ENCODE measurements around the gene TMCO6. TPM values are rescaled to one million over a fixed set of nuclear protein-coding genes. Genes with fewer than 3 reads are reported as not detected.
A peak's percentile ranks its signal among the peaks of the same experiment; 100 is the strongest.

Gene TMCO6
- total and polyA plus RNA-seq, 9 of the 15 experiments (the other 6 are each of a cell fraction or from before 2014, with no cell fraction given): 3.4 to 46.4 (median 16.7) TPM

- BruUV-seq (replicated peaks): TSS peak; percentile 94
- TF ChIP-seq, protein P1, sequence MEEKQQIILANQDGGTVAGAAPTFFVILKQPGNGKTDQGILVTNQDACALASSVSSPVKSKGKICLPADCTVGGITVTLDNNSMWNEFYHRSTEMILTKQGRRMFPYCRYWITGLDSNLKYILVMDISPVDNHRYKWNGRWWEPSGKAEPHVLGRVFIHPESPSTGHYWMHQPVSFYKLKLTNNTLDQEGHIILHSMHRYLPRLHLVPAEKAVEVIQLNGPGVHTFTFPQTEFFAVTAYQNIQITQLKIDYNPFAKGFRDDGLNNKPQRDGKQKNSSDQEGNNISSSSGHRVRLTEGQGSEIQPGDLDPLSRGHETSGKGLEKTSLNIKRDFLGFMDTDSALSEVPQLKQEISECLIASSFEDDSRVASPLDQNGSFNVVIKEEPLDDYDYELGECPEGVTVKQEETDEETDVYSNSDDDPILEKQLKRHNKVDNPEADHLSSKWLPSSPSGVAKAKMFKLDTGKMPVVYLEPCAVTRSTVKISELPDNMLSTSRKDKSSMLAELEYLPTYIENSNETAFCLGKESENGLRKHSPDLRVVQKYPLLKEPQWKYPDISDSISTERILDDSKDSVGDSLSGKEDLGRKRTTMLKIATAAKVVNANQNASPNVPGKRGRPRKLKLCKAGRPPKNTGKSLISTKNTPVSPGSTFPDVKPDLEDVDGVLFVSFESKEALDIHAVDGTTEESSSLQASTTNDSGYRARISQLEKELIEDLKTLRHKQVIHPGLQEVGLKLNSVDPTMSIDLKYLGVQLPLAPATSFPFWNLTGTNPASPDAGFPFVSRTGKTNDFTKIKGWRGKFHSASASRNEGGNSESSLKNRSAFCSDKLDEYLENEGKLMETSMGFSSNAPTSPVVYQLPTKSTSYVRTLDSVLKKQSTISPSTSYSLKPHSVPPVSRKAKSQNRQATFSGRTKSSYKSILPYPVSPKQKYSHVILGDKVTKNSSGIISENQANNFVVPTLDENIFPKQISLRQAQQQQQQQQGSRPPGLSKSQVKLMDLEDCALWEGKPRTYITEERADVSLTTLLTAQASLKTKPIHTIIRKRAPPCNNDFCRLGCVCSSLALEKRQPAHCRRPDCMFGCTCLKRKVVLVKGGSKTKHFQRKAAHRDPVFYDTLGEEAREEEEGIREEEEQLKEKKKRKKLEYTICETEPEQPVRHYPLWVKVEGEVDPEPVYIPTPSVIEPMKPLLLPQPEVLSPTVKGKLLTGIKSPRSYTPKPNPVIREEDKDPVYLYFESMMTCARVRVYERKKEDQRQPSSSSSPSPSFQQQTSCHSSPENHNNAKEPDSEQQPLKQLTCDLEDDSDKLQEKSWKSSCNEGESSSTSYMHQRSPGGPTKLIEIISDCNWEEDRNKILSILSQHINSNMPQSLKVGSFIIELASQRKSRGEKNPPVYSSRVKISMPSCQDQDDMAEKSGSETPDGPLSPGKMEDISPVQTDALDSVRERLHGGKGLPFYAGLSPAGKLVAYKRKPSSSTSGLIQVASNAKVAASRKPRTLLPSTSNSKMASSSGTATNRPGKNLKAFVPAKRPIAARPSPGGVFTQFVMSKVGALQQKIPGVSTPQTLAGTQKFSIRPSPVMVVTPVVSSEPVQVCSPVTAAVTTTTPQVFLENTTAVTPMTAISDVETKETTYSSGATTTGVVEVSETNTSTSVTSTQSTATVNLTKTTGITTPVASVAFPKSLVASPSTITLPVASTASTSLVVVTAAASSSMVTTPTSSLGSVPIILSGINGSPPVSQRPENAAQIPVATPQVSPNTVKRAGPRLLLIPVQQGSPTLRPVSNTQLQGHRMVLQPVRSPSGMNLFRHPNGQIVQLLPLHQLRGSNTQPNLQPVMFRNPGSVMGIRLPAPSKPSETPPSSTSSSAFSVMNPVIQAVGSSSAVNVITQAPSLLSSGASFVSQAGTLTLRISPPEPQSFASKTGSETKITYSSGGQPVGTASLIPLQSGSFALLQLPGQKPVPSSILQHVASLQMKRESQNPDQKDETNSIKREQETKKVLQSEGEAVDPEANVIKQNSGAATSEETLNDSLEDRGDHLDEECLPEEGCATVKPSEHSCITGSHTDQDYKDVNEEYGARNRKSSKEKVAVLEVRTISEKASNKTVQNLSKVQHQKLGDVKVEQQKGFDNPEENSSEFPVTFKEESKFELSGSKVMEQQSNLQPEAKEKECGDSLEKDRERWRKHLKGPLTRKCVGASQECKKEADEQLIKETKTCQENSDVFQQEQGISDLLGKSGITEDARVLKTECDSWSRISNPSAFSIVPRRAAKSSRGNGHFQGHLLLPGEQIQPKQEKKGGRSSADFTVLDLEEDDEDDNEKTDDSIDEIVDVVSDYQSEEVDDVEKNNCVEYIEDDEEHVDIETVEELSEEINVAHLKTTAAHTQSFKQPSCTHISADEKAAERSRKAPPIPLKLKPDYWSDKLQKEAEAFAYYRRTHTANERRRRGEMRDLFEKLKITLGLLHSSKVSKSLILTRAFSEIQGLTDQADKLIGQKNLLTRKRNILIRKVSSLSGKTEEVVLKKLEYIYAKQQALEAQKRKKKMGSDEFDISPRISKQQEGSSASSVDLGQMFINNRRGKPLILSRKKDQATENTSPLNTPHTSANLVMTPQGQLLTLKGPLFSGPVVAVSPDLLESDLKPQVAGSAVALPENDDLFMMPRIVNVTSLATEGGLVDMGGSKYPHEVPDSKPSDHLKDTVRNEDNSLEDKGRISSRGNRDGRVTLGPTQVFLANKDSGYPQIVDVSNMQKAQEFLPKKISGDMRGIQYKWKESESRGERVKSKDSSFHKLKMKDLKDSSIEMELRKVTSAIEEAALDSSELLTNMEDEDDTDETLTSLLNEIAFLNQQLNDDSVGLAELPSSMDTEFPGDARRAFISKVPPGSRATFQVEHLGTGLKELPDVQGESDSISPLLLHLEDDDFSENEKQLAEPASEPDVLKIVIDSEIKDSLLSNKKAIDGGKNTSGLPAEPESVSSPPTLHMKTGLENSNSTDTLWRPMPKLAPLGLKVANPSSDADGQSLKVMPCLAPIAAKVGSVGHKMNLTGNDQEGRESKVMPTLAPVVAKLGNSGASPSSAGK (IDR thresholded peaks at IDR 0.05): 0 out of 2 replicates have a peak, but pooled peaks have one; percentile 23
- TF ChIP-seq ARID3A (IDR thresholded peaks at IDR 0.05; ENCODE audit: borderline replicate concordance, low read depth, low read length): no peak
- TF ChIP-seq FOXA3 (CRISPR knock-in tag; conservative IDR thresholded peaks at IDR 0.05 in 1 of 2, IDR thresholded peaks at IDR 0.05 in 1 of 2): 0 out of 4 replicates have a peak, but pooled peaks of 1 of the 2 experiments have one; percentile 50
- TF ChIP-seq, protein P2, sequence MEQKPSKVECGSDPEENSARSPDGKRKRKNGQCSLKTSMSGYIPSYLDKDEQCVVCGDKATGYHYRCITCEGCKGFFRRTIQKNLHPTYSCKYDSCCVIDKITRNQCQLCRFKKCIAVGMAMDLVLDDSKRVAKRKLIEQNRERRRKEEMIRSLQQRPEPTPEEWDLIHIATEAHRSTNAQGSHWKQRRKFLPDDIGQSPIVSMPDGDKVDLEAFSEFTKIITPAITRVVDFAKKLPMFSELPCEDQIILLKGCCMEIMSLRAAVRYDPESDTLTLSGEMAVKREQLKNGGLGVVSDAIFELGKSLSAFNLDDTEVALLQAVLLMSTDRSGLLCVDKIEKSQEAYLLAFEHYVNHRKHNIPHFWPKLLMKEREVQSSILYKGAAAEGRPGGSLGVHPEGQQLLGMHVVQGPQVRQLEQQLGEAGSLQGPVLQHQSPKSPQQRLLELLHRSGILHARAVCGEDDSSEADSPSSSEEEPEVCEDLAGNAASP (IDR thresholded peaks at IDR 0.05): peak; percentile 99
Observed at GRCh38 chr5:140664359-140665119, 25.3 kb downstream of the TMCO6 start, which contains the start of gene WDR55. Gene WDR55, plus strand, starts transcription at chr5:140664904. Its CDS starts 9 bp downstream, at chr5:140664913.

More at GRCh38 chr5:140664359-140665119, 25.3 kb downstream of the TMCO6 start, which contains the start of gene WDR55:
- peak within 1 kb of the TSS; percentile 92 for H3K4me3 ChIP-seq
- H3K9ac ChIP-seq (ENCODE audit: insufficient read depth in 1 of 2, low read depth in 2 of 2, low read length in 2 of 2): peak within 1 kb of the TSS; percentile 76 to 93
- POLR2A ChIA-PET: interaction anchor here (0.5 to 3.2 kb wide), 16 partner anchors 9 to 1280 kb away, joined by 3 to 17 read pairs (median 4); partner anchors contain the start of genes DND1, EIF4EBP3, IK and NDUFA2
- peak; percentile 98 for ATAC-seq
- intact Hi-C loops (cut with micrococcal nuclease): loop anchor here (1.0 to 2.0 kb wide), 5 partner anchors 18 to 264 kb away; partner anchors contain the start of genes ANKHD1, HARS1, HARS2 and IK
- no peaks in the 10 kb centered on the region for H3K9me1 ChIP-seq (ENCODE audit: control insufficient read depth, insufficient read depth, low read length)
- H3K27ac ChIP-seq (ENCODE audit: extremely low read depth, low read depth, low read length): peak within 1 kb of the TSS; percentile 91
- 0 out of 2 replicates have a peak, but pooled peaks cover 3% of the 10 kb centered on the region for H4K20me1 ChIP-seq (replicated peaks; ENCODE audit: control insufficient read depth, insufficient read depth, low read length)
- WGBS (ENCODE audit: insufficient coverage, low coverage, missing lambda C conversion rate): under 1% methylated on average over 49 of the region's 54 CpGs
- H3K36me3 ChIP-seq (ENCODE audit: control insufficient read depth, insufficient read depth, low read length): peaks cover 72% of the 10 kb centered on the region
- CTCF ChIA-PET (ENCODE audit: low intra/inter-chr PET ratio): interaction anchor here (0.6 kb wide), 1 partner anchor 18 kb away, joined by 3 read pairs; no protein-coding TSS in a partner anchor
- in situ Hi-C loops (cut with MboI): no loop called here
- DNase-seq (ENCODE audit: extremely low read depth in 1 of 4, low spot score in 3 of 4): peak; percentile 92 to 98 (median 94)
- peak within 1 kb of the TSS; percentile 97 for H2AFZ ChIP-seq (ENCODE audit: low read depth, low read length)
- peaks cover 36% of the 10 kb centered on the region for H3K79me2 ChIP-seq (ENCODE audit: control insufficient read depth, insufficient read depth, low read length)
- no peaks in the 10 kb centered on the region for H3K9me3 ChIP-seq (replicated peaks; ENCODE audit: control insufficient read depth, insufficient read depth, low read depth, low read length)
- peak; percentile 97 for FAIRE-seq
- H3K4me1 ChIP-seq (replicated peaks in 1 of 2; ENCODE audit: control insufficient read depth in 2 of 2, insufficient read depth in 2 of 2, low read length in 2 of 2): peaks cover 10 to 14% of the 10 kb centered on the region in 2 experiments; a peak in 4 of 5 replicates
- no peaks in the 10 kb centered on the region for H3K27me3 ChIP-seq (ENCODE audit: control insufficient read depth in 2 of 2, insufficient read depth in 2 of 2, low read length in 2 of 2)
- H3K4me2 ChIP-seq (ENCODE audit: insufficient read depth, low read length): peak within 1 kb of the TSS; percentile 96

Data from K562 (cell line).